Prostate gland (tissue), 2 donors: Measurements from ENCODE around the gene F2RL2. TPM values are rescaled to one million over a fixed set of nuclear protein-coding genes. Genes with fewer than 3 reads are reported as not detected.

Experiments
- DNase-seq: peaks from one replicate; pipeline ENCODE4 v3.0.0-alpha.2; 2019; ENCODE audit warnings: low spot score
- H3K27ac ChIP-seq, 2 donors: fragments of 200-600 bp; sonication (generic); 2 replicates each; pipeline ENCODE4 v1.5.1; 2017 to 2019
- H3K27me3 ChIP-seq: fragments of 200-600 bp; sonication (generic); replicated peaks from 2 replicates; pipeline ENCODE4 v1.5.1; 2019; ENCODE audit not compliant: insufficient read depth
- H3K36me3 ChIP-seq, 2 donors: fragments of 200-600 bp; sonication (generic); 1 replicate in 1 of 2; 2 replicates in 1 of 2; pipeline versions ENCODE4 v1.5.1 to v1.8.1; 2017 to 2019
- H3K4me1 ChIP-seq: fragments of 200-600 bp; sonication (generic); replicated peaks from 2 replicates; pipeline ENCODE4 v1.5.1; 2019
- H3K4me3 ChIP-seq, 2 donors: fragments of 200-600 bp; sonication (generic); 2 replicates each; pipeline ENCODE4 v1.5.1; 2017 to 2019
- H3K9me3 ChIP-seq: fragments of 200-600 bp; sonication (generic); 2 replicates; pipeline ENCODE4 v1.5.1; 2017
- CTCF ChIP-seq, 4 experiments: fragments of 200-600 bp in 2 of 4; fragments of 450-650 bp in 2 of 4; sonication (generic) in 2 of 4; IDR thresholded peaks; 1 replicate in 3 of 4; 2 replicates in 1 of 4; pipeline ENCODE4 v1.5.1; 2016 to 2019; ENCODE audit warnings: antibody characterized with exemption in 4 of 4, mild to moderate bottlenecking in 2 of 4, moderate library complexity in 2 of 4
- POLR2A ChIP-seq: fragments of 450-650 bp; IDR thresholded peaks from one replicate; pipeline ENCODE4 v1.6.1; 2016; ENCODE audit warnings: antibody characterized with exemption, mild to moderate bottlenecking
- POLR2AphosphoS5 ChIP-seq: sonication (generic); formaldehyde crosslinking; IDR thresholded peaks from one replicate; pipeline ENCODE4 v1.6.1; 2017; ENCODE audit warnings: antibody characterized with exemption
- WGBS: methylation state at CpG from one replicate; pipeline ENCODE4 v1.1.5; 2018; 5-methylcytosine and 5-hydroxymethylcytosine counted together
- intact Hi-C: fragments of 100-400 bp; cut with DNase I; formaldehyde crosslinking; loops from one replicate; pipeline ENCODE4 v1.14.2; 2022
- total RNA-seq, 2 donors: library from RNA; depleted of rRNA; stranded (reverse); fragments of >200 nt; gene quantifications; one replicate each; pipeline ENCODE4 v1.1.0, GENCODE V29; 2016

Gene F2RL2
- total RNA-seq, 2 donors from 2014 or later: not detected

DNA sequence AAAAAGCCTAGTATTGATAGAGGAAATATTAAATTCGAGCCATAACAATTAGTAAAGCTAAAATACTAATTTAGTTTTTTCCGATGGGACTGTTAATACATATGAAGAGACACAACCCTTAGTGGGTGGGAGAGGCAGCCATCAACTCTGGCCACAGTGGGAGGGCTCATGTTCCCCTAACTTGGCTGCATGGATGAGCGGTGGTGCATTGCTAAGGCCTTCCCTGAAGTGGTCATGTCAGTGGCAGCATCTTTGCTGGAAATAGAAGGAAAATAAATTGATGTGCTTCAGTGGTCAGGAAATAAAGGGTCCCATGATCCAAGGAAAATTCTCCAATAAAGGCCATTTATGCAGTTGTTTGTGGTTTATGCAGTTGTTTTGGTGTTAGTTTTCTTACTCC lies 33.9 kb upstream of the F2RL2 start:
- no peaks in the 10 kb centered on the region for H3K36me3 ChIP-seq
- no peak overlapping the region for H3K27ac ChIP-seq
- no peak for TF ChIP-seq POLR2AphosphoS5
- no peak for DNase-seq
- H3K9me3 ChIP-seq: no peaks in the 10 kb centered on the region
- no peaks in the 10 kb centered on the region for H3K27me3 ChIP-seq
- intact Hi-C loops: no loop called here
- no peak overlapping the region for H3K4me3 ChIP-seq
- WGBS: 99% methylated on average over 3 of the region's 3 CpGs
- no peaks in the 10 kb centered on the region for H3K4me1 ChIP-seq

DNA sequence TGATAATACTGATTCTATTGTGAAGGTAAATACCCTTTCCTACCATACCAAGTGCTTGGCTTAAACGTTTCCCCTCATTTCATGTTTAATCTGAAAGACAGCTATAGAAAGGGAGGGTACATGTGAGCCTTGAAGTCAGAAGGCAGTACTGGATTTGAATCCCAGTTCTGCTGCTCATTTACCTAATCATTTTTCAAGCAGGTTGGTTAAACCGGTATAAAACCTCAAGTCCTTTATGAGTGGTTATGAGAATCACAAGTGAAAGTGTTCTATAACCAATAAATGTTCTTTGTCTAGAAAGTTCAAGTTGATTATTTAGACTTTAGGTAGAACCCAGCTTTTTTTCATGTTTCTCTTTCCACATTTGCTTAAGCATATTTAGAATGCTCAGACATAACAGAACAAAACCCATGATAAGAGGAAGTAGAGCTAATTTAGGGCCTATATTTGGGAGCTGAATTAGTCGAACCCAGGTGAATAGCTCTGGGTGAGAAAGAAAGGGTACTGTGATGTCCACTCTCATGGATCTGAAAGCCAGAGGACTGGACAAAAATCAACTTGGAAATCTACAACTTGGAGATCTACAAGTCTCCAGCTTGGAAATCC lies 29.7 kb upstream of the F2RL2 start:
- Histone ChIP-seq H3K4me1 (no peaks in the 10 kb centered on the region), H3K4me3 (no peak overlapping the region), H3K9me3 (no peaks in the 10 kb centered on the region), H3K36me3 (no peaks in the 10 kb centered on the region), H3K27ac (no peak overlapping the region), H3K27me3 (no peaks in the 10 kb centered on the region)
- intact Hi-C loops: no loop called here
- 78% methylated on average over 3 of the region's 3 CpGs for WGBS
- no peak for DNase-seq
- TF ChIP-seq POLR2A (no peak), CTCF (IDR thresholded peaks at IDR 0.05) (no peak)

GRCh38 chr5:76649140-76649539 lies 25.9 kb upstream of the F2RL2 start:
- H3K36me3 ChIP-seq: no peaks in the 10 kb centered on the region
- no peaks in the 10 kb centered on the region for H3K9me3 ChIP-seq
- H3K4me3 ChIP-seq: no peak overlapping the region
- WGBS: 98% methylated on average over 2 of the region's 2 CpGs
- intact Hi-C loops: no loop called here
- no peak for DNase-seq
- no peaks in the 10 kb centered on the region for H3K4me1 ChIP-seq
- H3K27me3 ChIP-seq: no peaks in the 10 kb centered on the region
- no peak for TF ChIP-seq CTCF (IDR thresholded peaks at IDR 0.05)
- TF ChIP-seq POLR2AphosphoS5: no peak
- no peak for TF ChIP-seq POLR2A
- no peak overlapping the region for H3K27ac ChIP-seq

DNA sequence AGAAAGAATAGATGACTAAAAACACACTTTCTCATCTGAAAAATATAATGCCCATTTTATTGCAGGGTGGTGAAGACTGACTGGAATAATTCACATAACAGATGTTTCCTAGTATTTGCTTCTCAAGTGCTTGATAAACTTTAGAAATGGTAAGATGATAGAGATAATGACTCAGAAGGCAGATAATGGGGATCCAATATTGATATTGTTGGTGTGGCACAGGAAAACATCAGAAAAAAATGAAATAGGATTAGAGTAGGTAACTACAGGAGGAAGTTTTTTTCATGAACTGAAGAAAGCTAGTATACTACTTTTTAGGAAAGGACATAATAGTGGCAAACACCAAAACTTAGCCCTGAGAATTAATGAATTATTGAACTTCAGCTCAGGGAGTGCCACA lies 20.2 kb upstream of the F2RL2 start:
- Histone ChIP-seq H3K27me3 (no peaks in the 10 kb centered on the region), H3K4me3 (no peak overlapping the region), H3K27ac (no peak overlapping the region), H3K9me3 (no peaks in the 10 kb centered on the region), H3K4me1 (no peaks in the 10 kb centered on the region), H3K36me3 (no peaks in the 10 kb centered on the region)
- intact Hi-C loops: no loop called here
- no peak for DNase-seq
- TF ChIP-seq POLR2AphosphoS5 (no peak), POLR2A (no peak), CTCF (IDR thresholded peaks at IDR 0.05) (no peak)

DNA sequence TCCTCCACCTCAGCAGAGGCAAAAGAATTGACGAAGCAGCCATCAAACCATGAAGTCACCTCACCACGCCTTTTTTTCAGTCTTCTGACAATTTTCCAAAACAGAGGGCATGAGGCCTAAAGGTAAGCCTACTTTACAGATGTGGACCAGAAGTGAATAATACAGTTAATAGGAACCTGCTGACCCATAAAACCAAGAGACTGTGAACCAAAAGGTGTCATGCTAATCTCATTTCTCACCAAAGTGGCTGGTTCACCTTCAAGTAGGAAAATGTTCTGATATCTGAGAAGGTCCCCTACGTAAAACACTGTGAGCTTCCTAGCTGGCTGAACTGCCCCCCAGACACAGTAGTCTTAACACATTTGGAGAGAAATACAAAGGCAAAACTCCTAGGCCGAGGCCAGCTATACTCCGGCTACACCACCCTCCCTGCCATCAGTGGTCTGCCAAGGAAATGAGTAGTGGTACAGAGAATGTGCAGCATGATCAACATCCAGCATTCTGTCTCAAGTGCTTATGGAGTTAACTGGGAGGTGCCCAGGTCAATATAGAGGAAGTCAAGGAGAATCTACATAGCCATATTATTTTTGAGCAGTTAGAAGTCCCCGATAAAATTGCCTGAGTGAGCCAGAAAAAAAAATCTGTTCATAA lies 19.3 kb upstream of the F2RL2 start:
- Histone ChIP-seq H3K4me3 (no peak overlapping the region), H3K9me3 (no peaks in the 10 kb centered on the region), H3K36me3 (no peaks in the 10 kb centered on the region), H3K27me3 (no peaks in the 10 kb centered on the region), H3K4me1 (no peaks in the 10 kb centered on the region), H3K27ac (no peak overlapping the region)
- intact Hi-C loops: no loop called here
- DNase-seq: no peak
- 91% methylated on average over 6 of the region's 6 CpGs for WGBS
- TF ChIP-seq POLR2A: no peak

- no peak overlapping the region for H3K4me3 ChIP-seq
- intact Hi-C loops: no loop called here
- WGBS: 4% methylated on average over 1 of the region's 1 CpG
- no peaks in the 10 kb centered on the region for H3K36me3 ChIP-seq
- no peaks in the 10 kb centered on the region for H3K9me3 ChIP-seq
- H3K4me1 ChIP-seq: no peaks in the 10 kb centered on the region
- TF ChIP-seq CTCF (IDR thresholded peaks at IDR 0.05) (peak; percentile 9 to 60 (median 54)), POLR2AphosphoS5 (no peak), POLR2A (no peak)
- H3K27ac ChIP-seq: no peak overlapping the region
- H3K27me3 ChIP-seq: no peaks in the 10 kb centered on the region
- peak; percentile 64 for DNase-seq
These were observed 18.4 kb upstream of the F2RL2 start for GRCh38 chr5:76641514-76642120.
